ENCODE data around the gene TRPM6. TPM values are rescaled to one million over a fixed set of nuclear protein-coding genes. Genes with fewer than 3 reads are reported as not detected.

TRPM6 gene, protein sequence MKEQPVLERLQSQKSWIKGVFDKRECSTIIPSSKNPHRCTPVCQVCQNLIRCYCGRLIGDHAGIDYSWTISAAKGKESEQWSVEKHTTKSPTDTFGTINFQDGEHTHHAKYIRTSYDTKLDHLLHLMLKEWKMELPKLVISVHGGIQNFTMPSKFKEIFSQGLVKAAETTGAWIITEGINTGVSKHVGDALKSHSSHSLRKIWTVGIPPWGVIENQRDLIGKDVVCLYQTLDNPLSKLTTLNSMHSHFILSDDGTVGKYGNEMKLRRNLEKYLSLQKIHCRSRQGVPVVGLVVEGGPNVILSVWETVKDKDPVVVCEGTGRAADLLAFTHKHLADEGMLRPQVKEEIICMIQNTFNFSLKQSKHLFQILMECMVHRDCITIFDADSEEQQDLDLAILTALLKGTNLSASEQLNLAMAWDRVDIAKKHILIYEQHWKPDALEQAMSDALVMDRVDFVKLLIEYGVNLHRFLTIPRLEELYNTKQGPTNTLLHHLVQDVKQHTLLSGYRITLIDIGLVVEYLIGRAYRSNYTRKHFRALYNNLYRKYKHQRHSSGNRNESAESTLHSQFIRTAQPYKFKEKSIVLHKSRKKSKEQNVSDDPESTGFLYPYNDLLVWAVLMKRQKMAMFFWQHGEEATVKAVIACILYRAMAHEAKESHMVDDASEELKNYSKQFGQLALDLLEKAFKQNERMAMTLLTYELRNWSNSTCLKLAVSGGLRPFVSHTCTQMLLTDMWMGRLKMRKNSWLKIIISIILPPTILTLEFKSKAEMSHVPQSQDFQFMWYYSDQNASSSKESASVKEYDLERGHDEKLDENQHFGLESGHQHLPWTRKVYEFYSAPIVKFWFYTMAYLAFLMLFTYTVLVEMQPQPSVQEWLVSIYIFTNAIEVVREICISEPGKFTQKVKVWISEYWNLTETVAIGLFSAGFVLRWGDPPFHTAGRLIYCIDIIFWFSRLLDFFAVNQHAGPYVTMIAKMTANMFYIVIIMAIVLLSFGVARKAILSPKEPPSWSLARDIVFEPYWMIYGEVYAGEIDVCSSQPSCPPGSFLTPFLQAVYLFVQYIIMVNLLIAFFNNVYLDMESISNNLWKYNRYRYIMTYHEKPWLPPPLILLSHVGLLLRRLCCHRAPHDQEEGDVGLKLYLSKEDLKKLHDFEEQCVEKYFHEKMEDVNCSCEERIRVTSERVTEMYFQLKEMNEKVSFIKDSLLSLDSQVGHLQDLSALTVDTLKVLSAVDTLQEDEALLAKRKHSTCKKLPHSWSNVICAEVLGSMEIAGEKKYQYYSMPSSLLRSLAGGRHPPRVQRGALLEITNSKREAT (N-terminal part only)
- total RNA-seq: 1 to 10 TPM; 1.1 to 3.9 (median 1.6) TPM

- DNase-seq (ENCODE audit: low spot score): peak; percentile 72
- peak; percentile 89 for ATAC-seq (ENCODE audit: low FRiP score)
Measured at GRCh38 chr9:74887041-74887980, at the start of gene TRPM6. TRPM6 (minus strand) TSS chr9:74887921; CDS start chr9:74887856, 65 bp downstream.

DNA sequence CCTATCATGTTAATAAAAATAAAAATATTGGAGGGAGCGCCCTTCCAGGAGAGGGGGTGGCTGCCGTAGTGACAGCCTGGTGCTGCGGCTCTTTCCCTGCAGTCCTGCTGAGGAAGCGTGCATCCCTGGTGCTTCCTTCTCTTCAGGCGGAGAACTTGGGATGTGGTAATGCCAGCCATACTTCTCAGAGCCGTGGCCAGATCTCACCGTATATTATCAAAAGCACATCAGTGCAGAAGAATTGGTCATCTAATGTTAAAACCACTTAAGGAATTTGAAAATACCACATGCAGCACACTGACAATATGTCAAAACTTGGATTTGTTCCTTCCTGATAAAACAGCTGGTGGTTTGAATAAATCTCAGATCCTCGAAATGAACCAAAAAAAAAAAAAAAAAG is 47.3 kb upstream of the TRPM6 start:
- TF ChIP-seq, protein P1, sequence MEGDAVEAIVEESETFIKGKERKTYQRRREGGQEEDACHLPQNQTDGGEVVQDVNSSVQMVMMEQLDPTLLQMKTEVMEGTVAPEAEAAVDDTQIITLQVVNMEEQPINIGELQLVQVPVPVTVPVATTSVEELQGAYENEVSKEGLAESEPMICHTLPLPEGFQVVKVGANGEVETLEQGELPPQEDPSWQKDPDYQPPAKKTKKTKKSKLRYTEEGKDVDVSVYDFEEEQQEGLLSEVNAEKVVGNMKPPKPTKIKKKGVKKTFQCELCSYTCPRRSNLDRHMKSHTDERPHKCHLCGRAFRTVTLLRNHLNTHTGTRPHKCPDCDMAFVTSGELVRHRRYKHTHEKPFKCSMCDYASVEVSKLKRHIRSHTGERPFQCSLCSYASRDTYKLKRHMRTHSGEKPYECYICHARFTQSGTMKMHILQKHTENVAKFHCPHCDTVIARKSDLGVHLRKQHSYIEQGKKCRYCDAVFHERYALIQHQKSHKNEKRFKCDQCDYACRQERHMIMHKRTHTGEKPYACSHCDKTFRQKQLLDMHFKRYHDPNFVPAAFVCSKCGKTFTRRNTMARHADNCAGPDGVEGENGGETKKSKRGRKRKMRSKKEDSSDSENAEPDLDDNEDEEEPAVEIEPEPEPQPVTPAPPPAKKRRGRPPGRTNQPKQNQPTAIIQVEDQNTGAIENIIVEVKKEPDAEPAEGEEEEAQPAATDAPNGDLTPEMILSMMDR (IDR thresholded peaks at IDR 0.05): no peak
- no peak for ATAC-seq (ENCODE audit: low FRiP score)
- DNase-seq (ENCODE audit: low spot score): no peak

More at GRCh38 chr9:74887041-74887980, at the start of gene TRPM6:
- TF ChIP-seq, protein P1 (IDR thresholded peaks at IDR 0.05): no peak

DNA sequence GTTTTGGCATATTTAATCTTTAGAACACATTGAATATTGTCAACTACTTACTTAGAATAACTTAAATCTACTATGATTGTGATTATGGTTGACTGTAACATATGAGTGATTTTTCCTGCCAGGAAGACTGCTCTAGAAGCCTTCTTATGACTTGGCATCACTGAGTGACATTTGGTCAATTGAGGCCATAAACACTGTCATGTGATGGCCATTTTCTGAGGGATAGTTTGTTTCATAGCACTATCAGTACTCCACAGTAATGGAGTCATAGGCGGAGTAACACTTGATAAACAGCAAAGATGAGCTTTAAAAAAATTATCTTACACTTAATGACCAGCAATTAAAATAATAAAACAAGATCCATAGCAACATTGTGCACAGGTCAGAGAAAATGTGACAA is 34.0 kb upstream of the TRPM6 start:
- TF ChIP-seq, protein P1 (IDR thresholded peaks at IDR 0.05): no peak
- DNase-seq (ENCODE audit: low spot score): no peak
- ATAC-seq (ENCODE audit: low FRiP score): no peak

DNA sequence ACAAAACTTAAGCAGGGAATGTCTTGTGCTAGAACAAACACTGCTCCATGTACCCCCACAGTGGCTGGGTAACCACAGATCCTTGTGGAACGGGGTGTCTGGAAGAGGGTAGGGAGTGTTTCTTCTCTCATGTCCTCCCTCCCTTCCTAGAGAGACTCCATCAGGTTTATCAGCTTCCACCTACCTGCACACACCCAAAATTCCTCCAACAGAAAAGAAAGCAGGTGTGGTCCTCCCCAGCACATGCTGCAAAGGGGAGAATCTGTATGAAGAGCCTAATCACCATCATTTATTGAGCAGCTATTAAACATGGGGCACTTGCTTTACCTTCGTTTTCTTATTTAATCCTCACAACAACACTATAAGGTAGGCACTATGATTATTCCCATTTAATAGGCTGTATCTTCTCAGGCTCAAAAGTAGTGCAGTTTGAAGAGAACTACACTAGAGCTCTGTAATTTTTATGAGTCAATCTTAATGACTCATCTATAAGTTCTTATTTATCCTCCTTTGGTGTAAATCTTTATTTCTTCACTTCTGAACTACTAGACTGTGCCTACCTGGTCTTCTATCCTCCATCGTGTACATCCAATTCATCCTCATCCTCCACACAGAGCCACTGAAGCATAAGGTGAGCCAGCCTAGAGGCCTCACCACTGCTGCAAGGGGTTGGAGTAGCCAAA is 33.4 kb upstream of the TRPM6 start:
- ATAC-seq (ENCODE audit: low FRiP score) (no peak), DNase-seq (ENCODE audit: low spot score) (no peak)
- TF ChIP-seq, protein P1 (IDR thresholded peaks at IDR 0.05): no peak

- TF ChIP-seq, protein P1 (IDR thresholded peaks at IDR 0.05): no peak
- ATAC-seq (ENCODE audit: low FRiP score): no peak
Measured at GRCh38 chr9:74910036-74910435, 22.3 kb upstream of the TRPM6 start.

More at GRCh38 chr9:74910036-74910435, 22.3 kb upstream of the TRPM6 start:
- no peak for DNase-seq (ENCODE audit: low spot score)
